Upper lobe of right lung (tissue), 1 donor: ENCODE data around the gene CNOT1. TPM values are rescaled to one million over a fixed set of nuclear protein-coding genes. Genes with fewer than 3 reads are reported as not detected.
A peak's percentile ranks its signal among the peaks of the same experiment; 100 is the strongest.
"Not testable (repeated sequence)": the region's sequence is repeated elsewhere in the genome, so short reads cannot be mapped to it uniquely, and the experiment has no call there.

Experiments
- ATAC-seq: fragments of 200-7000 bp; cut with Tn5 transposase; one replicate; pipeline ENCODE4 v1.9.1; 2020; ENCODE audit warnings: mild to moderate bottlenecking, moderate library complexity
- DNase-seq: peaks from one replicate; pipeline ENCODE4 v3.0.0-alpha.2; 2020
- H3K27ac ChIP-seq: fragments of 200-600 bp; one replicate; pipeline ENCODE4 v1.8.0; 2022
- H3K27me3 ChIP-seq: fragments of 200-600 bp; one replicate; pipeline ENCODE4 v1.8.0; 2022; ENCODE audit warnings: mild to moderate bottlenecking
- H3K36me3 ChIP-seq: fragments of 200-600 bp; one replicate; pipeline ENCODE4 v1.8.0; 2022
- H3K4me1 ChIP-seq: fragments of 200-600 bp; one replicate; pipeline ENCODE4 v1.8.0; 2022
- H3K4me3 ChIP-seq: fragments of 200-600 bp; one replicate; pipeline ENCODE4 v1.8.0; 2022; ENCODE audit warnings: mild to moderate bottlenecking
- H3K9me3 ChIP-seq: fragments of 200-600 bp; one replicate; pipeline ENCODE4 v1.8.0; 2022
- intact Hi-C: fragments of 100-400 bp; cut with DNase I; formaldehyde crosslinking; loops from one replicate; pipeline ENCODE4 v1.11.0; 2022
- total RNA-seq: library from RNA; stranded (reverse); fragmentation: NEBNext Ultra II Directional; extraction: Animal tissue kit (Norgen Biotek cat#: 25700); gene quantifications from one replicate; pipeline ENCODE4 v1.2.1, GENCODE V29; 2021
- TF ChIP-seq, protein P1 (sequence below): fragments of 200-600 bp; IDR thresholded peaks from one replicate; pipeline ENCODE4 v1.8.0; 2022; ENCODE audit warnings: antibody characterized with exemption
- donor health status: DM: no; HTN: yes; CAD: no; lungs with severe emphysema.

The CNOT1 gene
- total RNA-seq, 1 donor from 2014 or later, result 140 TPM

DNA sequence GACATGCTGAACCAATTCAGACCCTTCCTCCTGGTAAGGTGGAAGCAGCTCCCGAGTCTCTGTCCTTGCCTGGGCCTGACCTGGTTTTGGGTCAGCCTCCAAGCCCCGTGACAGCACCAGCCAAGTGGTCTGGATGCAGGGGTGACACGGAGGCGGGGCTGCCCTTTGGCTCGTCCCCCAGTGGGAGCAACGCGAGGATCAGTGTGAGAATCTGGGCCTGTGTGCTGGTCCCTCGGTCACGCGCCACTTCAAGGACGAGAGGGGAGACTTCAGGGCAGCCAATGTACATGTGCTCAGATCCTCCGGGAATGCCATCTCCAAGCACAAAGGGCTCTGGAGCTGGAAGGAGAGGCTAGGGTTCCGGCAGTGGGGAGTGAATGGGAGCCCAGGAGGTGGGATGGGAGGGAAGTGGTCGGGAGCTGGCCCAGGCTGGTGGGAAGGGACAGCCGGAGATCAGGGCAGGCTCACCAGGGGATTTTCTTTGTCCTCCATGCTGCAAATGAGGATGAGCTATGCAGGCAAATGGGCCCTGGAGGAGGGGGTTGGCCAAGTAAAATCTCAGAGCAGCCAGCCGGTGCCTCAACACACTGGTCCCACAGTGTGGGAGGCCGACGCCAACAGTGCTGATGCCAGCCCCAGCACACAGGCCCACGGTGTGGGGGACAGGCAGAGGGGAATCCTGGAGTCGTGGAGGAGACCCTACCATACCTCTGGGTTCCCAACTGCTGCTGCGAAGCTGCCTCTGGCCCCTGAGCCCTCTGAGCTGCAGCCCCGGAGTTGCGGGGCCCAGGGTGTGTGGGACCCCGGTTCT lies 133.9 kb downstream of the CNOT1 start:
- Histone ChIP-seq H3K4me1 (no peaks in the 10 kb centered on the region), H3K4me3 (no peak overlapping the region), H3K9me3 (no peaks in the 10 kb centered on the region), H3K27me3 (peaks cover 7% of the 10 kb centered on the region), H3K36me3 (no peaks in the 10 kb centered on the region), H3K27ac (no peak overlapping the region)
- ATAC-seq (no peak), DNase-seq (peak; percentile 48)
- intact Hi-C loops, result no loop called here
- TF ChIP-seq, protein P1, sequence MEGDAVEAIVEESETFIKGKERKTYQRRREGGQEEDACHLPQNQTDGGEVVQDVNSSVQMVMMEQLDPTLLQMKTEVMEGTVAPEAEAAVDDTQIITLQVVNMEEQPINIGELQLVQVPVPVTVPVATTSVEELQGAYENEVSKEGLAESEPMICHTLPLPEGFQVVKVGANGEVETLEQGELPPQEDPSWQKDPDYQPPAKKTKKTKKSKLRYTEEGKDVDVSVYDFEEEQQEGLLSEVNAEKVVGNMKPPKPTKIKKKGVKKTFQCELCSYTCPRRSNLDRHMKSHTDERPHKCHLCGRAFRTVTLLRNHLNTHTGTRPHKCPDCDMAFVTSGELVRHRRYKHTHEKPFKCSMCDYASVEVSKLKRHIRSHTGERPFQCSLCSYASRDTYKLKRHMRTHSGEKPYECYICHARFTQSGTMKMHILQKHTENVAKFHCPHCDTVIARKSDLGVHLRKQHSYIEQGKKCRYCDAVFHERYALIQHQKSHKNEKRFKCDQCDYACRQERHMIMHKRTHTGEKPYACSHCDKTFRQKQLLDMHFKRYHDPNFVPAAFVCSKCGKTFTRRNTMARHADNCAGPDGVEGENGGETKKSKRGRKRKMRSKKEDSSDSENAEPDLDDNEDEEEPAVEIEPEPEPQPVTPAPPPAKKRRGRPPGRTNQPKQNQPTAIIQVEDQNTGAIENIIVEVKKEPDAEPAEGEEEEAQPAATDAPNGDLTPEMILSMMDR, result no peak

DNA sequence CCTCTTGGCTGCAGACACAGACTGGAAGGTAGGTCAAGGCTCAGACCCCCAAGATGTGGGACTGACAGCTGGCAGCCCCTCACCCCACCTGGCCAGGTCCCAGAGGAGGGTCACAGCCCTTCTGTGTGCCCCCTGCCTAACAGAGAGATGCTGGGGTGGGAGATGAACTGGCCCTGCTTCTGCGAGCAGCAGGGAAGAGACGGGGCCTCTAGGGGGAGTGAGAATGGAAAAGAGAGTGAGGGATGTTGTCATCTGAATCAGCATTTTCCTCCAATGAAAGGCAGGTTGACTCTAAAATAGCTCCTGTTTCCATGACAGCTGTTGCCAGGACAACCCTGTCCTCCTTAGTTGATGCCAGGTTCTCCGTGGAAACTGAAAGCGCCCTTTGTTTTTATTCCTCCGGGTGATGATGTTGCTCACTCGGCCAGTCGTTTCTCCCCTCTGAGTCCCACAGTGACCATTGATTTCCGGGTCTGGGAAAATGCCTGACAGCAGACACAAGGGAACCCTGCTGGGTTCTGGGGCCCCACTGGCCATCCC lies 134.6 kb downstream of the CNOT1 start:
- DNase-seq (peak; percentile 34), ATAC-seq (no peak)
- Histone ChIP-seq H3K9me3 (no peaks in the 10 kb centered on the region), H3K4me1 (no peaks in the 10 kb centered on the region), H3K36me3 (no peaks in the 10 kb centered on the region), H3K27me3 (no peaks in the 10 kb centered on the region), H3K4me3 (no peak overlapping the region), H3K27ac (no peak overlapping the region)
- intact Hi-C loops, result no loop called here
- TF ChIP-seq, protein P1, result no peak

DNA sequence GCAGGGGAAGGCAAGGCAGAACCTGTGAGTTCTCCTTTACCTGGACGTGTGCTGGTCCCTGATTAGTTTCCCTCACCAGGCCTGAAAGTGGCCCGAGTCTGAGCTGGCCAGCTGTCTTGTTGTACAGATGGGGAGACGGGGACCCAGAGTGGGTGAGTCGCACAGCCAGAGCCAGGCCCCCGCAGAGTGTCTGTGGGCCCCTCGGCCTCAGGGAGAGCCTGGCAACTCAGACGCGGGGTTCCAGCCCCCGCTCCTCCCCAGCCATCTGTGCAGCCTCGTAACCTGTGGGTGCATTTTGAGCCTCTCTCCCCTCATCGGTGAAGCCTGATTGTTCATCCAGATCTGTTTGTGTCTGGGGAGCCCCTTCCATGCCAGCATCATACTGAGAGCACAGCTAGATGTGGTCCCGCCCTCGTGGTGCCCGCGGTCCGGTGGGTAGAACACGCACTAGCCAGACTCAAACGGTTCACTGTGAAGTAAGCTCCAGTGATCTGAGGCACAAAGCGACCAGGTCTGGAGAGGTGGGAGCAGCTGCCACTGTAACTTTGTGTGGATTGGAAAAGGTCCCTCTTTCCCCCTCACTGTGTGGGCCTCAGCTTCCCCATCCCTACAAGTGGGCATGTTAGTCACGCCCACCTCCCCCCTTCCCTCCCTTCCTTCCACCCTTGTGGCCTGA lies 135.7 kb downstream of the CNOT1 start:
- no peaks in the 10 kb centered on the region for H3K36me3 ChIP-seq
- TF ChIP-seq, protein P1, result no peak
- no peaks in the 10 kb centered on the region for H3K4me1 ChIP-seq
- no peak overlapping the region for H3K27ac ChIP-seq
- no peaks in the 10 kb centered on the region for H3K27me3 ChIP-seq
- intact Hi-C loops, result no loop called here
- ATAC-seq (no peak), DNase-seq (peak; percentile 38)
- H3K9me3 ChIP-seq, result no peaks in the 10 kb centered on the region
- no peak overlapping the region for H3K4me3 ChIP-seq

DNA sequence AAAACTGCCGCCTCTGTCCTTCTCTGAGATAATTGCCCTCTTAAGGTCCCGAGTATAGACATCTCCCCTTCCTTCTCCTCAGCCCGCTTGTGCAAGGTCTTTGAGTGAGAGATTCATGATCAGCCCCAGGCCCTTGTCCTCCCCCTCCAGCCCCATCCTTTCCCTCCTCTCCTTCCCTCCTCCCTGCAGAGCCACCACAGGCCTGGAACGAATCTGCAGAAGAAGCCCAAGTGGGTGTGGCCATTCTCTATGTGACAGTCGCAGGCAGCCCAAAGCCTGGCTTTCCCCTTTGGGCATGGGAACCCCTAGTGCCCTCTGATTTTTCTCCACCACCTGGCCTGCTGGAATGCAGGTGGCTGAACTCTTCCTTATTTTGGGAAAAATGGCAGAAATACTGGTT lies 136.9 kb downstream of the CNOT1 start:
- DNase-seq (peak; percentile 35), ATAC-seq (no peak)
- Histone ChIP-seq H3K4me3 (no peak overlapping the region), H3K27ac (no peak overlapping the region), H3K27me3 (no peaks in the 10 kb centered on the region), H3K4me1 (no peaks in the 10 kb centered on the region), H3K36me3 (no peaks in the 10 kb centered on the region), H3K9me3 (no peaks in the 10 kb centered on the region)
- TF ChIP-seq, protein P1, result no peak
- intact Hi-C loops, result no loop called here

DNA sequence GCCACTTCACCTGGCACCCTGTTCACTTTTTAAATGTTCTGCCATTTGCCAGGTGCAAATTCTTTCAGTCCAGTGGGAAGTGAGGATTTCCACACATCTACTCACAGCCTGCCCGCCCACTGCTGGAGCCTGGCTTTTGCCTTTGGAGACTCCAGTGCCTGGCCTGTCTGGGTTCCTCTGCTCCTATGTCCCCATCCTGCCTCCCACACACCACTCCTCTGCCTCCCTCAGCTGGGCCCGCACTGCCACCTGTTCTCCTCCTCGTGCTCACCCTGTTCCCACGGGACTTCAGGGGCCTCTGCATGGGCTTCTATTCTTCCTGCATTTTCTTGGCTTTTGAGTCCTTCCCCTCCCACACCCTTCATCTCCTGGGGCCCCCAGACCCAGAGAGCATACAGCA lies 137.6 kb downstream of the CNOT1 start:
- DNase-seq (peak; percentile 57), ATAC-seq (no peak)
- Histone ChIP-seq H3K27me3 (no peaks in the 10 kb centered on the region), H3K36me3 (no peaks in the 10 kb centered on the region), H3K27ac (no peak overlapping the region), H3K4me1 (no peaks in the 10 kb centered on the region), H3K4me3 (no peak overlapping the region), H3K9me3 (no peaks in the 10 kb centered on the region)
- TF ChIP-seq, protein P1, result no peak
- intact Hi-C loops, result no loop called here

DNA sequence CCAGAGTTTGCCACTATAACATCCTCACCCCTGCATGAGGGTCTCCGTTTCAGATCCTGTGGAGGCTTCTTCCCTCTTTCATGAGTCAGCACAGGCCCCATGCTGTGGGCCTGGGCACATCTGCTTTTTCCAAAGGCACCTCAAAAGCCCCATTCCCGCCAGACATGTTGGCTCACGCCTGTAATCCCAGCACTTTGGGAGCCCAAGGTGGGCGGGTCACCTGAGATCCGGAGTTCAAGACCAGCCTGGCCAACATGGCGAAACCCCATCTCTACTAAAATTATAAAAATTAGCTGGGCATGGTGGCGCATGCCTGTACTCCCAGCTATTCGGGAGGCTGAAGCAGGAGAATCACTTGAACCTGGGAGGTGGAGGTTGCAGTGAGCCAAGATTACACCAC lies 139.1 kb downstream of the CNOT1 start:
- H3K27ac ChIP-seq, intact Hi-C loops, H3K4me1 ChIP-seq, H3K27me3 ChIP-seq, ATAC-seq, H3K36me3 ChIP-seq, H3K9me3 ChIP-seq, H3K4me3 ChIP-seq: not testable (repeated sequence)
- peak; percentile 27 for DNase-seq
